ENCODE results near the gene CRACR2B. TPM values are rescaled to one million over a fixed set of nuclear protein-coding genes. Genes with fewer than 3 reads are reported as not detected.

CRACR2B gene
- total and polyA plus RNA-seq, 2 of the 8 experiments (the other 6 are each of a cell fraction or from before 2014, with no cell fraction given) = 18.2 to 26.4 TPM

- 98% methylated on average over 9 of the region's 16 CpGs; no CpG with 5 or more reads in 1 of the 2 experiments for WGBS, 2 experiments (ENCODE audit: extremely low coverage in 1 of 2, insufficient coverage in 1 of 2, insufficient read length in 1 of 2, insufficient replicate concordance in 2 of 2, low coverage in 1 of 2, low lambda C conversion rate in 2 of 2, missing lambda C conversion rate in 1 of 2)
- no peak overlapping the region for H2BK20ac ChIP-seq (ENCODE audit: low read length)
- no peak overlapping the region; the same call in 1 of the 2 replicates for H4K8ac ChIP-seq (ENCODE audit: extremely low read depth, insufficient read depth, low read length)
- POLR2A ChIA-PET (ENCODE audit: partially characterized antibody) = interaction anchor here (1.1 to 2.8 kb wide), 5 partner anchors 9 to 15 kb away, joined by 3 to 10 read pairs (median 5); no protein-coding TSS in a partner anchor
- H2BK12ac ChIP-seq (ENCODE audit: low read depth, low read length) = no peak overlapping the region
- CTCF ChIA-PET (ENCODE audit: partially characterized antibody) = interaction anchor here (2.5 to 2.8 kb wide), 2 partner anchors 14 to 27 kb away, joined by 8 to 11 read pairs; no protein-coding TSS in a partner anchor
- H3K56ac ChIP-seq (replicated peaks; ENCODE audit: insufficient read length, low read depth, low read length) = no peak overlapping the region
- FAIRE-seq (no peak), DNase-seq (ENCODE audit: low read depth in 1 of 2, low spot score in 2 of 2) (no peak)
- peaks cover 0 to 2% (median under 1%) of the 10 kb centered on the region in 4 experiments; a peak in 4 of 7 replicates for H3K4me1 ChIP-seq (replicated peaks in 1 of 4; ENCODE audit: control insufficient read depth in 3 of 4, insufficient read depth in 4 of 4, low read length in 3 of 4)
- H3K18ac ChIP-seq (ENCODE audit: extremely low read depth, low read length) = no peak overlapping the region
- H4K20me1 ChIP-seq (replicated peaks in 1 of 2; ENCODE audit: control insufficient read depth in 1 of 2, insufficient read depth in 2 of 2, low read length in 2 of 2) = peaks cover 10 to 26% of the 10 kb centered on the region in 2 experiments
- no peak overlapping the region for H3K4ac ChIP-seq (replicated peaks; ENCODE audit: insufficient read length, low read depth, low read length)
- H3K36me3 ChIP-seq (ENCODE audit: control insufficient read depth in 2 of 4, insufficient read depth in 4 of 4, low read length in 3 of 4) = peaks cover 0 to 9% (median 0%) of the 10 kb centered on the region in 4 experiments; a peak in 3 of 8 replicates
- H3K27ac ChIP-seq (ENCODE audit: low read depth, low read length) = no peak overlapping the region
- no peak overlapping the region for H4K5ac ChIP-seq (ENCODE audit: insufficient read length, low read depth, low read length)
- no peak overlapping the region for H3K9ac ChIP-seq (replicated peaks in 1 of 4; ENCODE audit: extremely low read depth in 1 of 4, low read depth in 3 of 4, low read length in 3 of 4)
- no peaks in the 10 kb centered on the region for H3K23me2 ChIP-seq (ENCODE audit: low read depth, low read length)
- no peak overlapping the region for H3K14ac ChIP-seq (ENCODE audit: insufficient read length)
- no peak overlapping the region for H2BK120ac ChIP-seq (replicated peaks; ENCODE audit: low read depth, low read length)
- H3K79me1 ChIP-seq (ENCODE audit: low read depth, low read length) = no peaks in the 10 kb centered on the region
- H2AFZ ChIP-seq (ENCODE audit: low read length) = no peak overlapping the region
- no peaks in the 10 kb centered on the region for H3K79me2 ChIP-seq (ENCODE audit: control insufficient read depth in 1 of 2, insufficient read depth in 2 of 2, low read length in 2 of 2)
- no peak overlapping the region for H2BK15ac ChIP-seq (ENCODE audit: low read length)
- no peaks in the 10 kb centered on the region for H3K9me3 ChIP-seq (ENCODE audit: insufficient read depth in 2 of 2, low read depth in 1 of 2, low read length in 1 of 2)
- H3K23ac ChIP-seq (ENCODE audit: insufficient read length) = no peak overlapping the region
- no peak overlapping the region for H2BK5ac ChIP-seq (ENCODE audit: low read depth, low read length)
- no peaks in the 10 kb centered on the region for H3K27me3 ChIP-seq (replicated peaks in 1 of 4; ENCODE audit: control insufficient read depth in 3 of 4, extremely low read depth in 1 of 4, insufficient read depth in 3 of 4, low read length in 3 of 4)
- no peak overlapping the region for H2AK5ac ChIP-seq (ENCODE audit: low read depth, low read length)
- H3K4me3 ChIP-seq (ENCODE audit: extremely low read depth in 1 of 4, insufficient read depth in 2 of 4, low read depth in 3 of 4, low read length in 4 of 4) = no peak overlapping the region
- H4K91ac ChIP-seq (replicated peaks; ENCODE audit: insufficient read length, low read length) = no peak overlapping the region
- no peak overlapping the region for H3K4me2 ChIP-seq (ENCODE audit: insufficient read depth in 1 of 2, low read depth in 2 of 2, low read length in 2 of 2)
- TF ChIP-seq FOSL1 (IDR thresholded peaks at IDR 0.05; ENCODE audit: insufficient read depth, low read depth, low read length) (no peak), YY1 (IDR thresholded peaks at IDR 0.05; ENCODE audit: low read depth, low read length) (no peak), SP2 (IDR thresholded peaks at IDR 0.05; ENCODE audit: low read length) (no peak), ASH2L (IDR thresholded peaks at IDR 0.05; ENCODE audit: low read length) (no peak), HDAC2 (IDR thresholded peaks at IDR 0.05; ENCODE audit: borderline replicate concordance in 1 of 2, low read depth in 2 of 2, low read length in 2 of 2) (no peak), TCF12 (IDR thresholded peaks at IDR 0.05; ENCODE audit: low read depth, low read length) (no peak), HDAC6 (IDR thresholded peaks at IDR 0.05; ENCODE audit: low read depth, low read length) (no peak), SUZ12 (IDR thresholded peaks at IDR 0.05; ENCODE audit: low read length) (no peak), RFX5 (IDR thresholded peaks at IDR 0.05; ENCODE audit: borderline replicate concordance, low read depth, low read length) (no peak), CTBP2 (IDR thresholded peaks at IDR 0.05; ENCODE audit: borderline replicate concordance, insufficient read depth, insufficient read length, low read length) (no peak), SP1 (IDR thresholded peaks at IDR 0.05; ENCODE audit: low read depth, low read length) (no peak), GTF2F1 (IDR thresholded peaks at IDR 0.05; ENCODE audit: borderline replicate concordance, low read depth, low read length) (no peak), ZNF274 (IDR thresholded peaks at IDR 0.05; ENCODE audit: borderline replicate concordance, extremely low read depth, low read length) (no peak), SIX5 (IDR thresholded peaks at IDR 0.05; ENCODE audit: low read depth, low read length) (no peak)
These were observed 47.5 kb downstream of the CRACR2B start for GRCh38 chr11:875203-875602.

All from H1 (cell line).